H9 (cell line): ENCODE results near the gene ERF. TPM values are rescaled to one million over a fixed set of nuclear protein-coding genes. Genes with fewer than 3 reads are reported as not detected.

Experiments
- DNase-seq: peaks from one replicate; pipeline ENCODE4 v3.0.0-alpha.2; 2017
- H2AFZ ChIP-seq: one replicate; pipeline ENCODE4 v1.6.1; 2013; ENCODE audit warnings: mild to moderate bottlenecking, low read length, control low read depth, moderate library complexity
- H2AK5ac ChIP-seq: 2 replicates; pipeline ENCODE4 v1.6.1; 2013; ENCODE audit warnings: low read length, control low read depth, mixed read lengths; ENCODE audit not compliant: insufficient read length
- H2BK120ac ChIP-seq: one replicate; pipeline ENCODE4 v1.6.1; 2013; ENCODE audit warnings: low read depth, mild to moderate bottlenecking, low read length, control low read depth, inconsistent platforms; ENCODE audit not compliant: poor library complexity, severe bottlenecking
- H2BK12ac ChIP-seq: 2 replicates; pipeline ENCODE4 v1.6.1; 2013; ENCODE audit warnings: low read length, control low read depth, mixed read lengths, low read depth; ENCODE audit not compliant: insufficient read length
- H2BK15ac ChIP-seq: 2 replicates; pipeline ENCODE4 v1.6.1; 2013; ENCODE audit warnings: low read depth, low read length, control low read depth
- H2BK20ac ChIP-seq: one replicate; pipeline ENCODE4 v1.6.1; 2013; ENCODE audit warnings: low read depth, mild to moderate bottlenecking, low read length, control low read depth, inconsistent platforms; ENCODE audit not compliant: poor library complexity, severe bottlenecking
- H2BK5ac ChIP-seq: 2 replicates; pipeline ENCODE4 v1.6.1; 2013; ENCODE audit warnings: low read length, control low read depth, mixed read lengths; ENCODE audit not compliant: insufficient read length
- H3K14ac ChIP-seq: 2 replicates; pipeline ENCODE4 v1.6.1; 2013; ENCODE audit warnings: low read length, control low read depth; ENCODE audit not compliant: insufficient read depth
- H3K18ac ChIP-seq: 2 replicates; pipeline ENCODE4 v1.6.1; 2013; ENCODE audit warnings: low read depth, mild to moderate bottlenecking, mixed read lengths, low read length, control low read depth; ENCODE audit not compliant: insufficient read length
- H3K23ac ChIP-seq: 2 replicates; pipeline ENCODE4 v1.6.1; 2013; ENCODE audit warnings: low read length, control low read depth, mixed read lengths, low read depth; ENCODE audit not compliant: insufficient read length
- H3K23me2 ChIP-seq: 2 replicates; pipeline ENCODE4 v1.6.1; 2013; ENCODE audit warnings: low read depth, mild to moderate bottlenecking, mixed read lengths, low read length, control low read depth; ENCODE audit not compliant: insufficient read length, poor library complexity, severe bottlenecking
- H3K27ac ChIP-seq: 2 replicates; pipeline ENCODE4 v1.5.1; 2013; ENCODE audit warnings: low read length, control low read depth, mixed read lengths, low read depth; ENCODE audit not compliant: insufficient read length
- H3K27me3 ChIP-seq: 2 replicates; pipeline ENCODE4 v1.6.1; 2013; ENCODE audit warnings: low read length, control low read depth, inconsistent platforms; ENCODE audit not compliant: insufficient read depth
- H3K4ac ChIP-seq: 2 replicates; pipeline ENCODE4 v1.6.1; 2013; ENCODE audit warnings: low read depth, mild to moderate bottlenecking, control low read depth, inconsistent platforms, low read length, moderate library complexity
- H3K4me1 ChIP-seq: 2 replicates; pipeline ENCODE4 v1.6.1; 2013; ENCODE audit warnings: low read length, control low read depth, inconsistent platforms; ENCODE audit not compliant: insufficient read depth
- H3K4me2 ChIP-seq: 2 replicates; pipeline ENCODE4 v1.6.1; 2013; ENCODE audit warnings: low read length, control low read depth, mixed read lengths; ENCODE audit not compliant: insufficient read length, insufficient read depth
- H3K56ac ChIP-seq: 2 replicates; pipeline ENCODE4 v1.6.1; 2013; ENCODE audit warnings: low read depth, mild to moderate bottlenecking, mixed read lengths, low read length, control low read depth; ENCODE audit not compliant: insufficient read length
- H3K79me1 ChIP-seq: 2 replicates; pipeline ENCODE4 v1.6.1; 2013; ENCODE audit warnings: low read depth, mild to moderate bottlenecking, moderate library complexity, low read length, control low read depth, inconsistent platforms; ENCODE audit not compliant: insufficient read depth, poor library complexity, severe bottlenecking
- H3K79me2 ChIP-seq: 2 replicates; pipeline ENCODE4 v1.6.1; 2013; ENCODE audit warnings: low read length, control low read depth, inconsistent platforms; ENCODE audit not compliant: insufficient read depth
- H3K9ac ChIP-seq: 2 replicates; pipeline ENCODE4 v1.6.1; 2013; ENCODE audit warnings: low read length, control low read depth, mixed read lengths; ENCODE audit not compliant: insufficient read length; ENCODE audit errors: extremely low read depth
- H3K9me3 ChIP-seq: one replicate; pipeline ENCODE4 v1.6.1; 2013; ENCODE audit warnings: low read depth, low read length, inconsistent platforms; ENCODE audit not compliant: control insufficient read depth
- H3T11ph ChIP-seq: one replicate; pipeline ENCODE4 v1.6.1; 2013; ENCODE audit warnings: mild to moderate bottlenecking, low read length, control low read depth, inconsistent platforms
- H4K20me1 ChIP-seq: one replicate; pipeline ENCODE4 v1.6.1; 2013; ENCODE audit not compliant: control insufficient read depth, insufficient read length, insufficient read depth
- H4K5ac ChIP-seq: 2 replicates; pipeline ENCODE4 v1.6.1; 2013; ENCODE audit warnings: low read depth, mild to moderate bottlenecking, mixed read lengths, low read length, control low read depth; ENCODE audit not compliant: insufficient read length
- H4K8ac ChIP-seq: replicated peaks from 2 replicates; pipeline ENCODE4 v1.6.1; 2013; ENCODE audit warnings: low read length, control low read depth, mixed read lengths, low read depth; ENCODE audit not compliant: insufficient read length
- H4K91ac ChIP-seq: 2 replicates; pipeline ENCODE4 v1.6.1; 2013; ENCODE audit warnings: low read depth, mild to moderate bottlenecking, moderate library complexity, mixed read lengths, low read length, control low read depth; ENCODE audit not compliant: insufficient read length
- H3K27ac Mint-ChIP-seq, 3 experiments: 2 replicates in 2 of 3; 3 replicates in 1 of 3; pipeline ENCODE4 v1.8.0; 2020 to 2021; ENCODE audit warnings: mixed read lengths in 3 of 3, mild to moderate bottlenecking in 1 of 3, moderate library complexity in 1 of 3
- H3K27me3 Mint-ChIP-seq: 2 replicates; pipeline ENCODE4 v1.8.0; 2021; ENCODE audit warnings: low read depth, mild to moderate bottlenecking, moderate library complexity, mixed read lengths
- H3K36me3 Mint-ChIP-seq, 3 experiments: 2 replicates in 2 of 3; 3 replicates in 1 of 3; pipeline ENCODE4 v1.8.0; 2020 to 2021; ENCODE audit warnings: low read depth in 3 of 3, mixed read lengths in 3 of 3; ENCODE audit not compliant: insufficient read depth in 1 of 3
- H3K4me1 Mint-ChIP-seq, 2 experiments: 2 replicates each; pipeline ENCODE4 v1.8.0; 2020; ENCODE audit warnings: mixed read lengths in 2 of 2
- H3K4me3 Mint-ChIP-seq, 2 experiments: 2 replicates in 1 of 2; 3 replicates in 1 of 2; pipeline ENCODE4 v1.8.0; 2020 to 2021; ENCODE audit warnings: mild to moderate bottlenecking in 2 of 2, mixed read lengths in 2 of 2, moderate library complexity in 1 of 2
- H3K9me3 Mint-ChIP-seq, 2 experiments: 2 replicates in 1 of 2; 3 replicates in 1 of 2; pipeline ENCODE4 v1.8.0; 2020; ENCODE audit warnings: mild to moderate bottlenecking in 2 of 2, mixed read lengths in 2 of 2, moderate library complexity in 1 of 2
- WGBS: extraction: QIAGEN DNeasy Blood & Tissue Kit; methylation state at CpG from one replicate; pipeline ENCODE4 v1.1.7; 2013; ENCODE audit warnings: missing lambda C conversion rate, low lambda C conversion rate, mixed read lengths; ENCODE audit not compliant: insufficient read length; ENCODE audit errors: extremely low coverage; 5-methylcytosine and 5-hydroxymethylcytosine counted together
- total RNA-seq: library from RNA; stranded (reverse); gene quantifications from 2 replicates; pipeline ENCODE4 v1.2.1, GENCODE V29; 2021
- TF ChIP-seq, protein P1 (sequence below): fragments of 200-600 bp; sonication (generic); conservative IDR thresholded peaks from 3 replicates; pipeline ENCODE4 v1.8.0; 2021; ENCODE audit warnings: antibody characterized with exemption, mild to moderate bottlenecking

ERF gene
- total RNA-seq, 1 experiment from 2014 or later = 126 TPM

DNA sequence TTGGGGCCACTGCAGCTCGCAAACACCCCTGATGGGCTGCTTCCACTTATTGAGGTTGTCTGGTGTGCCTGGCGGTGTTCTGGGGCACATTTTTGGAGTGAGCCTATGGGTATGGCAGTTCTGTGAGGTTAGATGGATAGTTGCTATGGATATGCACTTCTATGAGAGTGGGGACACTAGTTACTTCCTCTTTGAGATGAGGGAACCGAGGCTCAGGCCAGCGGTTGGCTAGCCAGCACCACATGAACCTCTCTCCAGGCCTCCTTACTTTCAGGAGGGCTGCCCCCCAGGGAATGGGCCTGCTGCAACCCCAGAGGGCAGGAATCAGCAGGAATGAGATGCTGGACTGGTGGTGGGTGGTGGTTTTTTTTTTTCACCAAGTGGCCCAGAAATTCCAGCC lies 33.5 kb upstream of the ERF start:
- Histone ChIP-seq H4K20me1 (no peaks in the 10 kb centered on the region), H3K9ac (no peak overlapping the region), H2BK15ac (no peak overlapping the region)

More for the DNA sequence above, 33.5 kb upstream of the ERF start:
- no peak overlapping the region for H2BK5ac ChIP-seq
- H3T11ph ChIP-seq = no peak overlapping the region
- no peak overlapping the region for H3K14ac ChIP-seq
- Mint-ChIP-seq H3K27me3 (no peaks in the 10 kb centered on the region; the same call in 1 of the 2 replicates), H3K9me3 (no peaks in the 10 kb centered on the region), H3K27ac (no peak overlapping the region), H3K4me1 (peaks cover 14 to 39% of the 10 kb centered on the region in 2 experiments), H3K36me3 (peaks cover 22 to 55% (median 49%) of the 10 kb centered on the region in 3 experiments), H3K4me3 (no peak overlapping the region; a peak in 1 of 5 replicates)
- H4K5ac ChIP-seq = no peak overlapping the region
- no peak overlapping the region for H2AFZ ChIP-seq
- H3K79me1 ChIP-seq = peaks cover 11% of the 10 kb centered on the region
- peaks cover 3% of the 10 kb centered on the region; the same call in 1 of the 2 replicates for H3K79me2 ChIP-seq
- H3K27ac ChIP-seq = no peak overlapping the region
- no peak for DNase-seq
- H2AK5ac ChIP-seq = no peak overlapping the region
- no peak overlapping the region for H3K4me2 ChIP-seq
- no CpG with 5 or more reads among the region's 4 CpGs for WGBS
- H3K9me3 ChIP-seq = no peaks in the 10 kb centered on the region
- H4K91ac ChIP-seq = no peak overlapping the region
- H3K27me3 ChIP-seq = no peaks in the 10 kb centered on the region
- no peak overlapping the region for H4K8ac ChIP-seq
- TF ChIP-seq, protein P1, sequence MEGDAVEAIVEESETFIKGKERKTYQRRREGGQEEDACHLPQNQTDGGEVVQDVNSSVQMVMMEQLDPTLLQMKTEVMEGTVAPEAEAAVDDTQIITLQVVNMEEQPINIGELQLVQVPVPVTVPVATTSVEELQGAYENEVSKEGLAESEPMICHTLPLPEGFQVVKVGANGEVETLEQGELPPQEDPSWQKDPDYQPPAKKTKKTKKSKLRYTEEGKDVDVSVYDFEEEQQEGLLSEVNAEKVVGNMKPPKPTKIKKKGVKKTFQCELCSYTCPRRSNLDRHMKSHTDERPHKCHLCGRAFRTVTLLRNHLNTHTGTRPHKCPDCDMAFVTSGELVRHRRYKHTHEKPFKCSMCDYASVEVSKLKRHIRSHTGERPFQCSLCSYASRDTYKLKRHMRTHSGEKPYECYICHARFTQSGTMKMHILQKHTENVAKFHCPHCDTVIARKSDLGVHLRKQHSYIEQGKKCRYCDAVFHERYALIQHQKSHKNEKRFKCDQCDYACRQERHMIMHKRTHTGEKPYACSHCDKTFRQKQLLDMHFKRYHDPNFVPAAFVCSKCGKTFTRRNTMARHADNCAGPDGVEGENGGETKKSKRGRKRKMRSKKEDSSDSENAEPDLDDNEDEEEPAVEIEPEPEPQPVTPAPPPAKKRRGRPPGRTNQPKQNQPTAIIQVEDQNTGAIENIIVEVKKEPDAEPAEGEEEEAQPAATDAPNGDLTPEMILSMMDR = no peak
- no peak overlapping the region for H3K23ac ChIP-seq
- no peak overlapping the region for H3K56ac ChIP-seq
- H2BK20ac ChIP-seq = no peak overlapping the region
- no peak overlapping the region for H2BK120ac ChIP-seq
- no peak overlapping the region for H3K18ac ChIP-seq
- H2BK12ac ChIP-seq = no peak overlapping the region
- peaks cover 8% of the 10 kb centered on the region for H3K23me2 ChIP-seq
- H3K4me1 ChIP-seq = no peaks in the 10 kb centered on the region
- H3K4ac ChIP-seq = no peak overlapping the region
